DOHH2 (cell line): Measurements from ENCODE around the gene FCHSD2.

Source experiments
- EZH2phosphoT487 ChIP-seq: fragments of 200-600 bp; sonication (generic); IDR thresholded peaks from 2 replicates; pipeline ENCODE4 v1.6.1; 2017; ENCODE audit warnings: borderline replicate concordance, mild to moderate bottlenecking, antibody characterized with exemption, low read length, moderate library complexity, mixed read lengths
- TF ChIP-seq, protein P1 (sequence below): fragments of 200-600 bp; sonication (generic); IDR thresholded peaks from one replicate; pipeline ENCODE4 v1.5.1; 2014; ENCODE audit warnings: antibody characterized with exemption, mild to moderate bottlenecking, low read depth, low read length; ENCODE audit not compliant: poor library complexity, severe bottlenecking

DNA sequence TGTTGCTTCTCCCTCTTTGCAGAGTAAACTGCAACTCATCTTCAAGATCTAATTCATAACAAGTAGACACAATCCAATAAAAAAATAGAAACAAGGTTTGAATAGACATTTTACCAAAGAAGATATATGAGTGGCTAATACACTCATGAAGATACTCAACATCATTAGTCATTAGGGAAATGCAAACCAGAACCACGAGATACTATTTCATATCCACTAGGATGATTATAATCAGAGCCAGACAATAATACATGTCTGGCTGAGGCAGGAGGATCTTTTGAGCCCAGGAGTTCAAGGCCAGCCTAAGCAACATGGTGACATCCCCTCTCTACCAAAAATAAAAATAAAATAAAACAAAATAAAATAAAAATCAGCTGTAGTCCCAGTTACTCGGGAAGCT lies 242.9 kb downstream of the FCHSD2 start:
- no peak for TF ChIP-seq EZH2phosphoT487
- TF ChIP-seq, protein P1, sequence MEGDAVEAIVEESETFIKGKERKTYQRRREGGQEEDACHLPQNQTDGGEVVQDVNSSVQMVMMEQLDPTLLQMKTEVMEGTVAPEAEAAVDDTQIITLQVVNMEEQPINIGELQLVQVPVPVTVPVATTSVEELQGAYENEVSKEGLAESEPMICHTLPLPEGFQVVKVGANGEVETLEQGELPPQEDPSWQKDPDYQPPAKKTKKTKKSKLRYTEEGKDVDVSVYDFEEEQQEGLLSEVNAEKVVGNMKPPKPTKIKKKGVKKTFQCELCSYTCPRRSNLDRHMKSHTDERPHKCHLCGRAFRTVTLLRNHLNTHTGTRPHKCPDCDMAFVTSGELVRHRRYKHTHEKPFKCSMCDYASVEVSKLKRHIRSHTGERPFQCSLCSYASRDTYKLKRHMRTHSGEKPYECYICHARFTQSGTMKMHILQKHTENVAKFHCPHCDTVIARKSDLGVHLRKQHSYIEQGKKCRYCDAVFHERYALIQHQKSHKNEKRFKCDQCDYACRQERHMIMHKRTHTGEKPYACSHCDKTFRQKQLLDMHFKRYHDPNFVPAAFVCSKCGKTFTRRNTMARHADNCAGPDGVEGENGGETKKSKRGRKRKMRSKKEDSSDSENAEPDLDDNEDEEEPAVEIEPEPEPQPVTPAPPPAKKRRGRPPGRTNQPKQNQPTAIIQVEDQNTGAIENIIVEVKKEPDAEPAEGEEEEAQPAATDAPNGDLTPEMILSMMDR = no peak
